Stimulated activated CD8-positive, alpha-beta memory T cell treated with anti-CD3 and anti-CD28 coated beads, Interleukin-12 subunit alpha, Interleukin-12 subunit beta, amount 100 ng/mL, for 24 hours (primary cell): ENCODE data around the gene NRDC.
"Not testable (repeated sequence)": the region's sequence is repeated elsewhere in the genome, so short reads cannot be mapped to it uniquely, and the experiment has no call there.

Experiments
- DNase-seq: peaks from one replicate; pipeline ENCODE4 v3.0.0-alpha.2; 2020; ENCODE audit errors: extremely low read depth

The NRDC gene

DNA sequence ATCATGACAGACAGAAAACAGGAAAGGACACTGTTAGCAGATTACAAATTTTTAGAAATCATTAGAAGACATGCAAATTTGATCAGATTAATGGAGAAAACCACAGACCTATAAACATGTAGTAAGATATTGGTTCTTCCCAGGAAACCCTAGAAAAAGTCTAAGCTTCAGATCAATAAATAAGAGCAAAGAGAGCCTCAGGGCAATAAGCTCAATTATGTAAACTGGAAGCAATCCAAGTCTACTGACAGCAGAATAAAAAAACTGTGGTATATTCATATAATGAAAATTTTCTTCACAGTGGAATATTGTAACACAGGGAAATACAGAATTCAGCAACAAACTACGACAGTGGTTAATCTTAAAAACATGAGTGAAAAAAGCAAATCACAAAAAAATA is 36.3 kb downstream of the NRDC start:
- DNase-seq: no peak

DNA sequence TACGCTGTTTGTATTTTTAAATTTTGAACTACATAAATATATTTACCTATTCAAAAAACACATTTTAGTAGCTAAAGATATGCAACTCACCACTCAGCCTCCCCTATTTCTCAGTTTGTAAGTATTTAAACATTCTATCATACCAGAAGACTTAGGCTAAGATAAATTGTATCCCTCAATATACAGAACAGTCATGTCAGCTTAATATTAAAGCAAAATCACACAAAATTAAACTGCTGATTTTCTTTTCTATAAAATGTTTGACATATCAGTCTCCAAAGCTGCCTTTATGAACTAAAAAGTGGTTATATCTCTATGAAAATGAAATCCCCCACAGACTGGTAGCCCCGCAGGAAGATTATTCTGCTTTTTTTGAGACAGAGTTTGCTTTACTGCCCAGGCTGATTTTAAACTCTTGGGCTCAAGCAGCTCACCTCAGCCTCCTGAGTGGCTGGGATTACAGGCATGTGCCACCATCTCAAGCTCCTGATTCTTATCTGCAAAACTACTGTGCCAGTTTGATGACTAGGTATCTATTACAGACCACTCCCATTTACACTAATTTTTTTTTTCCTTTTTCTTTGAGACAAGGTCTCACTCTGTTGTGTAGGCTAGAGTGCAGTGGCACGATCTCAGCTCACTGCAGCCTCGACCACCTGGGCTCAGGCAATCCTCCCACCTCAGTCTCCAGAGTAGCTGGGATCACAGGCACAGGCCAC is 37.6 kb downstream of the NRDC start:
- DNase-seq: no peak

DNA sequence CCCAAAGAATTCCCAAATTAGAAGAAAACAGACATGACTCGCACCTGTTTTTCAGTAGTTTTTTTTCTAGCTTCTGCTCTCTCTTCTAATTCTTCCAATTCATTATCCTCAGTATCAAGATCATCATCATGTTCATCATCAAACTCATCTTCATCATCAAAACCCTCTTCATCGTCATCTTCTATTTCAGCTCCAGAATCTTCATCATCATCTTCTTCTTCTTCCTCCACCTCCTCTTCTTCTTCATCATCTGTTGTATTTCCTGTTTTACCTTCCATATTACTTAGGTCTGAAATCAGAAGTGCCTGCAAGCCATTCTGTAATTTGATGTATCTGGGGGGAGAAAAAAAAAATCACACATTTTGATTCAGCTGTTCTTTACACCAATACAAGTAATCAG is 38.3 kb downstream of the NRDC start:
- DNase-seq: no peak

GRCh38 chr1:51839094-51839493 is 39.4 kb downstream of the NRDC start:
- no peak for DNase-seq

DNA sequence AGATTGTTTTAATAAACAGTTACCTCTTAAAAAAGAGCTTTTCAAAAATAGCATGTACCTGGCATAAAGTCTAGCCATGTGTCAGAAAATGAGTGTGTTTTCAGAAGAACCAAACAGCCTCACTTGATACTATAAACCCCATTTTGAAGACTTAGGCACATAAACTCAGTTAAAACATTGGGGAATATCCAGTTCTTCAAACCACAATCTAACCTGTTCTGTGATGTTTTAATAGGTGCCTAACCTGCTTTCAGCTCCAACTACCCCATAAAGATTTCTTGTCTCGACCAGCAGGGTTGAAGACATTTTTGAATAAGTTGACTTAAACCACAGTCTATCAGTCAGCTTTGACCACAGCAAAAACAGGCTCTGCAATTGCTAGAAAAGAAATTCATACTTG is 41.3 kb downstream of the NRDC start:
- no peak for DNase-seq

GRCh38 chr1:51833700-51834099 is 44.8 kb downstream of the NRDC start:
- no peak for DNase-seq

DNA sequence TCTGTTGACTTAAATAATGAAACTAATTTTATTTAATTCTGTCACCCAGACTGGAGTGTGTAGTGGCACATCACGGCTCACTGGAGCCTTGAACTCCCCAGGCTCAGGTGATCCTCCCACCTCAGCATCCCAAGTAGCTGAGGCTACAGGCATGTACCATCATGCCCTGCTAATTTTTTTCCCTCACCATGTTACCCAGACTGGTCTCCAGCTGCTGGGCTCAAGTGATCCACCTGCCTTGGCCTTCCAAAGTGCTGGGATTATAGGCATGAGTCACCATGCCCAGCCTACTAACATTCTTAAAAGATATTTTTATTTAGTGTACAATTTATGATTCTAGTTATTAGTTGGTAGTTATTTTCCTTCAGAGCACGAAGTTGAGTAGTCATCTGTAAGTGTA is 49.5 kb downstream of the NRDC start:
- no peak for DNase-seq

DNA sequence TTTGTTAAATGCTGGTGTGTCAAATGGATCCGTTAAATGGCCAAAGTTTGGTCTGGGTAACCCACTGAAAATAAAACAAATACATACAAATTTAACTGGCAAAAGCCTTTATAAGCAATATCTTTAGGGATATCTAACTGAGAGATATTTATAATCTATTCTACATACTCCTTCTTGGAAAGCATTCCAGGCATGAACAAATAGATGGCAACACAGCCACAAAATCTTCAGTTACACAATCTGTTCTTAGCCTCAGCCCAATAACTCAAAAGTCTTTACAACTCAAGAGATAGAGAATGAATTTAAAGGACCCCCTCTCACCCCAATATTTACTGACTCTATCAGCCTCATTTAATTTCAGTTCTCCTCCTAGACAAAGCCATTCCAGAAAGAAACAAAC is 58.7 kb downstream of the NRDC start:
- DNase-seq: no peak

DNA sequence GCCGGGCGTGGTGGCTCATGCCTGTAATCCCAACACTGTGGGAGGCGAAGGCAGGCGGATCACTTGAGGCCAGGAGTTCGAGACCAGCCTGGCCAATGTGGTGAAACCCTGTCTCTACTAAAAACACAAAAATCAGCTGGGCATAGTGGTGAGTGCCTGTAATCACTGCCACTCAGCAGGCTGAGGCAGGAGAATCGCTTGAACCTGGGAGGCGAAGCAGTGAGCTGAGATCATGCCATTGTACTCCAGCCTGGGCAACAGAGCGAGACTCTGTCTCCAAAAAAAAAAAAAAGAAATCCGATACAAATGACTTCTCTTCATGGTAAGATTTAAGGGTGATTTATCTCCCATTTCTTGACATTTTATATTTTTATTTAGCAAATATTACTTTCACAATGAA is 59.5 kb downstream of the NRDC start:
- DNase-seq: not testable (repeated sequence)

DNA sequence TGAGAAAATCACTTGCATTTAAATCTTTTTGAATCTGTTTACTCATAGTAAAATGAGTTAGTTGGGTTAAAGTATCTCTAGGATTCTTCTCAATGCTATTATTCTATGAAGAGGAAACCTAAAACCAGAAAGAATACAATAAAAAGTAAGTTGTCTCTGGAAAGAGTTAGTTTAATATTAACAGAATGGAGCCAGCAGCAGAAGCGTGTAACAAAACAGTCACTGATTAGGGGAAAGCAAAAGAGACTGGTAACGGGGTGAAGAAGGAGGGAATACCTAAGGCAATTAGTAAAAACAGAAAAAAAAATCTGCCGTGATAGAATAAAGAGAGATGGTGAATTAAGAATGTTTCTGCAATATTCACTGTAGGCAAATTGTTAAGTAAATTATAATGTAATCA is 60.0 kb downstream of the NRDC start:
- DNase-seq: no peak

DNA sequence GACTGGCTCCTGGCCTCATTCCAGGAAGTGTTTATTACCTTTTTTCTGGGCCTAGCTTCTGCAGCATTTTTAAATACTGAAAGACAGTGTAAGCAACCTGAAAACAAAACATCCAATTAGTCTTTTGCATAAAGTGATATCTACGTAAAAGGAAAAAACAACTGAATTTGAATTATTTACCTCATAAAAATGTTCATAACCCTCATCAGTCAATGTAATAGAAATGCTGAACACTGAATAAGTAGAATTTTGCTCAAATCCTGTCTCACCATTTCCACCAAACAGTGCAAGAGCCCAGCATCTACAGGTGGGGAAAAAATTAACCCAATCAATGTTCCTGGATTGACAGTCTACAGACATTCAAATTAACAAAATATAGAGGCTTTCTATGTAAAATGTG is 64.0 kb downstream of the NRDC start:
- DNase-seq: no peak

DNA sequence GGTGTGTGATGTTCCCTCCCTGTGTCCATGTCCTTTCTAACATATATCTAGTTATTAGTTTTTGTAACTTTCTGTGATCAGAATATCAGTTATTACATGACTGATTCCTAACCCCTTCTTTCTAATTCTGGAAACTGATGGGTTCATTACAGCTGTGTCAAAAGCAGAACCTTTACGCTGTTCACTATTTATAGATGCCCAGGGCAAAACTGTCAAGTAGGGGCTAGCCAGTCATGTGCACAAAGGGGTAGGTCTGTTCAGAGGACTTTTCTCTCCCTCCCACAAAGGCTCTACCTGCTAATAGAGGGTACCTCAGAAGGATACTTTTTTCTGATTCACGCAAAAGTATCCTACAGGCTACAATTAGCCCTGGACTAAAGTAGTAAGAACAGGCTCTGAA is 79.2 kb downstream of the NRDC start:
- DNase-seq: no peak

GRCh38 chr1:51794868-51795267 is 83.7 kb downstream of the NRDC start:
- no peak for DNase-seq

DNA sequence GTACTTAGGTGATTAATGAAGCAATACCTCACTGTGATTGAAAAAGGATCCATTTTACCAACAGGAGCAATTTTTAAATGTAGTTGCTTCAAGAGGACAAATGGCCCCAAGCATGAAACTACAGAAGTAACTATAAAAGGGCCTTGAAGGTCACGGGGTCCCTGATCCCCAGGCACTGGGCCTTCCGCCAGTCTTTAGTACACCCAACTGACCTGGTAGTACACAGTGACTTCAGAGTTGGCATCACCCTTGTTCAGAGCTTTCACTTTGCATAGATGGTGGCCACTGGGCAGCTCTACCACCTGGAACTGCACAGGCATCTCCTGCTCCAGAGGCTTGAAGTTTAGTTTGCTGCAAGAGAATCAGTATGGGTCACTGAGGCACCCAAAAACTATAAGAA is 84.3 kb downstream of the NRDC start:
- DNase-seq: no peak

DNA sequence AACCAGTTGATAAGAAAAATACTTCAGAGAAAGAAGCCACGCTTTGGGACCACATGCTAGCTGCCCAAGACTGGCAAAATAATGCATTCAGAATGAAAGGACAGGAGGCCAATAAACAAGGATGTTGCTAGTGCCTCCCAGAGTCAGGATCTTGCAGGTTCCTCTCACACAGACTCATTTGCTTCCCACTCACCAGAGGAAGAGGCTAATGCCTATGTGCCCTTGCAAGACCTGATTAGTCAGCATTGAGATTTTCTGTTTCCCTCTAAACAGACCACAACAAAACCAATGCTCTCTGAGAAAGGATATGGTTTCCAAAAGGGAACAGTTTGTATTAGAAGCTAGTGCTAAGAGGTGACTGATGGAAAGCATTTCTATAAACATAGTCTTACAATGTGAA is 85.7 kb downstream of the NRDC start:
- DNase-seq: no peak

DNA sequence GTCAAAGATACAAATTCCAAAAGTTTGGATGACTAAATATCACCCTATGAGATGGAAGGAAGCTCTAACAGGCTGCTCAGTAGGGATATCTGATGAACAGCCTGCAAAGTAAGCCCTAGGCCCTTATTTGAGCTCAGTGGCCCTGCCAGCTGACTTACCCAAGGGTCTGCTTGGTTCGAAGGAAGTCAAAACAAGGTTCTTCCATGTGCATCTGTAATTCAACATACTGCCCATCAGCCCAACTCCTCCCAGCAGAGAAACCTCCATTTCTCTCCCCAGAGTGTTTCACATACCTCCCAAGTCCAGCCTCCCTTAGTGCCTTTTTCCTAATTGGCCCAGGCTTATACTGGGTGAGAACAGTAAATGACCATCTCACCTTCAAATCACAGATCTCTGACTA is 86.6 kb downstream of the NRDC start:
- DNase-seq: no peak

DNA sequence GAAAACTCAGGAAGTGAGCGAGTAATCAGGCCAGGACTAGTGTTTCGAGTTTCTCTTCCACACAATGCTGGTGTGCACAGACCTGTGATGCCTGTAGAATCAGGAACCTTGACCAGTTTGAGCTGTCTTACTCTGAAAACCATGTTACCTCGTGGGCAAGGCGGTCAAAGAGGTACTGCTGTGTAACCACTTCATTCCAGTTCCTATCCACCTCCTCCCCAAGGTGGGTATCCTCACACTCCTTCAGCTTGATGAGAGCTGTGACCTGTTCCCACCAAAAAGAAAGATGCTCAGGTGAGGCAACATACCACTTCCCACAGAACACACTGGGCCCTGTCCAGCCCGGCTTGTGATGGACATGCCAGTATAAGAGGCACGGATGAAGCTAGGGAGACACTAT is 88.1 kb downstream of the NRDC start:
- no peak for DNase-seq

- DNase-seq: no peak
These were observed 89.2 kb downstream of the NRDC start for GRCh38 chr1:51789342-51789741.

- DNase-seq: no peak
These were observed 89.6 kb downstream of the NRDC start for GRCh38 chr1:51788938-51789337.

- no peak for DNase-seq
These were observed 93.5 kb downstream of the NRDC start for GRCh38 chr1:51784997-51785421.

- no peak for DNase-seq
These were observed 97.6 kb downstream of the NRDC start for GRCh38 chr1:51780927-51781326.

GRCh38 chr1:51776408-51776807 is 102.1 kb downstream of the NRDC start:
- DNase-seq: no peak

DNA sequence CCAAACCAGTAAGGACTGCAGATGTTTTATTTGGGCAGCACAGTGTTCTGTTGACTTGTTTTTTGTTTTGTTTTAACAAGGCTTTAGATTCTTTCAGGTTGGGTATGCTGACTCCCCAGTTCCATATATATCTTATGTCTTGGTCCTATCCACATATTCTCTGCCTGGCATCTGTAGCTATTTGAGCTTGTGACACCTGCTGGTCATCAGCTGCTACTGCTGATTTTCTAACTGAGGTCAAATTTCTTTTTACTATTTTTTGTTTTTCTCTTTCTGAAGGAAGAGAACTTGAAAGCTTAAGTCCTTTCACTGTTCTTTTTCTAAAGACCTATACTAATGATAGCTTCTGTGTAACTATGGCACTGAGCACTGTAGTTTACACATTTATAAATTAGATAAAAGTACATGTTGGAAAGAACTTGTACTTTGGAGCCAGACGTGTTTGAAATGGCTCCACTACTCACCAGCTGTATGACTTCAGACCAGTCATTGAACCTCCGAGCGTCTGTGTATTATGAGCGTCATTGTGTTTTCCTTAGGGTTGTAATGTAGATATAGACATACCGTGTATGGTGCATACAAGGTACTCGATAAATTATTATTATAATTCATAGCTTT is 109.4 kb downstream of the NRDC start:
- no peak for DNase-seq

DNA sequence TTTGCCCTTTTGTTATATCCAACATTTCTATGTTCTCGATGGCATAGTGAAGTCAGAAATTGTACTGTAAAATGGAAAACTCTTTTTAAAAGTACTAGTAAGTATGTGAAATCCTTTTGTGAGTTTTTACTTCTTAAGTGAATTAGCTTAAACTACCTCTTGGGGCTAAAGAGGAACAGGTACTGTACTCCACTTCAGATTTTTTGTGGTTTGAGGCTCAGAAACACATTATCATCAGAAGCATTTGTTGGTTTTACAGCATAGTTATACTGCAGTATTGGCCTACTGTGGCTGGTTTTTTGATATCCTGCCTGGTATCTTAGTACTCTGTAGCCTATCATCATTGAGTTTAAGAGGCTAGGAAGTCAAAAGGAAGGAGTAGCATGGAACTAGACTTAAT is 117.2 kb downstream of the NRDC start:
- DNase-seq: no peak
